ENCODE data around the gene HBG1. TPM values are rescaled to one million over a fixed set of nuclear protein-coding genes. Genes with fewer than 3 reads are reported as not detected.

Gene HBG1
- total and polyA plus RNA-seq, 2 of the 4 experiments (the other 2 are of a cell fraction) = not detected

DNA sequence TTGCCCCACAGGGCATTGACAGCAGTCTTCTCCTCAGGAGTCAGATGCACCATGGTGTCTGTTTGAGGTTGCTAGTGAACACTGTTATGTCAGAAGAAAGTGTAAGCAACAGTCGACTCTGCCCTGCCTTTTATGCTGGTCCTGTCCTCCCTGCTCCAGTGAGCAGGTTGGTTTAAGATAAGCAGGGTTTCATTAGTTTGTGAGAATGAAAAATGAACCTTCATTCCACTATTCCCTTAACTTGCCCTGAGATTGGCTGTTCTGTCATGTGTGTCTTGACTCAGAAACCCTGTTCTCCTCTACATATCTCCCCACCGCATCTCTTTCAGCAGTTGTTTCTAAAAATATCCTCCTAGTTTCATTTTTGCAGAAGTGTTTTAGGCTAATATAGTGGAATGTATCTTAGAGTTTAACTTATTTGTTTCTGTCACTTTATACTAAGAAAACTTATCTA is 15.2 kb downstream of the HBG1 start, which contains the start of gene HBD:
HBD (minus strand) TSS at position 103 of the 454 bp plus-strand sequence; CDS start at position 53, 50 bp downstream.
- Histone ChIP-seq H2BK5ac (ENCODE audit: low read depth, low read length, poor library complexity, severe bottlenecking) (peak within 1 kb of the TSS; percentile 36), H4K20me1 (ENCODE audit: insufficient read depth, low read length) (no peaks in the 10 kb centered on the region), H3K4me2 (ENCODE audit: low read depth, low read length) (peak within 1 kb of the TSS; percentile 74), H3K4me3 (ENCODE audit: insufficient read depth, low read depth, low read length) (peak within 1 kb of the TSS; percentile 2; the same call in 1 of the 2 replicates), H3K56ac (ENCODE audit: extremely low read depth, insufficient read depth, low read length) (peak within 1 kb of the TSS; percentile 29; the same call in 1 of the 2 replicates), H3K4me1 (ENCODE audit: control insufficient read depth, insufficient read depth, low read length) (peaks cover 3% of the 10 kb centered on the region), H2BK120ac (ENCODE audit: low read depth, low read length) (peak within 1 kb of the TSS; percentile 70), H3K9me1 (ENCODE audit: insufficient read depth, low read length) (peaks cover 6% of the 10 kb centered on the region; the same call in 1 of the 2 replicates), H2AK5ac (ENCODE audit: low read depth, low read length) (peak within 1 kb of the TSS; percentile 20; the same call in 1 of the 2 replicates), H2BK20ac (ENCODE audit: low read depth, low read length) (peak within 1 kb of the TSS; percentile 75), H4K8ac (ENCODE audit: low read depth in 2 of 2, low read length in 2 of 2) (peak within 1 kb of the TSS; percentile 7 to 69; a peak in 3 of 4 replicates), H3K23ac (ENCODE audit: low read depth, low read length) (peak within 1 kb of the TSS; percentile 1; the same call in 1 of the 2 replicates), H3K14ac (replicated peaks; ENCODE audit: low read depth, low read length) (peak within 1 kb of the TSS; percentile 7), H3K79me1 (ENCODE audit: low read depth in 1 of 2, low read length in 2 of 2) (no peaks in the 10 kb centered on the region), H2BK15ac (ENCODE audit: low read depth, low read length) (peak within 1 kb of the TSS; percentile 18; the same call in 1 of the 3 replicates), H4K5ac (ENCODE audit: low read depth, low read length) (peak within 1 kb of the TSS; percentile 42; the same call in 1 of the 2 replicates), H3K4ac (ENCODE audit: low read depth, low read length) (peak within 1 kb of the TSS; percentile 74), H2AFZ (replicated peaks; ENCODE audit: low read length, poor library complexity) (peak within 1 kb of the TSS; percentile 60), H3K18ac (ENCODE audit: low read depth, low read length) (peak within 1 kb of the TSS; percentile 48; the same call in 1 of the 2 replicates), H4K91ac (ENCODE audit: insufficient read depth, low read depth, low read length) (peak within 1 kb of the TSS; percentile 59), H3K9ac (ENCODE audit: low read depth, low read length) (no peak within 1 kb of the TSS), H3K27me3 (ENCODE audit: control insufficient read depth, insufficient read depth, low read length) (no peaks in the 10 kb centered on the region), H2AK9ac (replicated peaks; ENCODE audit: low read depth, low read length, poor library complexity) (no peak within 1 kb of the TSS), H3K36me3 (ENCODE audit: control insufficient read depth, insufficient read depth, low read length) (no peaks in the 10 kb centered on the region), H3K27ac (ENCODE audit: insufficient read depth, low read length) (peak within 1 kb of the TSS; percentile 12; the same call in 1 of the 2 replicates), H3K9me3 (ENCODE audit: control insufficient read depth, insufficient read depth, low read length) (no peaks in the 10 kb centered on the region)
- no peak for TF ChIP-seq RAD21 (IDR thresholded peaks at IDR 0.05; ENCODE audit: low read length)
- no peak for TF ChIP-seq BHLHE40 (IDR thresholded peaks at IDR 0.05; ENCODE audit: low read depth, low read length)
- TF ChIP-seq, protein P1, sequence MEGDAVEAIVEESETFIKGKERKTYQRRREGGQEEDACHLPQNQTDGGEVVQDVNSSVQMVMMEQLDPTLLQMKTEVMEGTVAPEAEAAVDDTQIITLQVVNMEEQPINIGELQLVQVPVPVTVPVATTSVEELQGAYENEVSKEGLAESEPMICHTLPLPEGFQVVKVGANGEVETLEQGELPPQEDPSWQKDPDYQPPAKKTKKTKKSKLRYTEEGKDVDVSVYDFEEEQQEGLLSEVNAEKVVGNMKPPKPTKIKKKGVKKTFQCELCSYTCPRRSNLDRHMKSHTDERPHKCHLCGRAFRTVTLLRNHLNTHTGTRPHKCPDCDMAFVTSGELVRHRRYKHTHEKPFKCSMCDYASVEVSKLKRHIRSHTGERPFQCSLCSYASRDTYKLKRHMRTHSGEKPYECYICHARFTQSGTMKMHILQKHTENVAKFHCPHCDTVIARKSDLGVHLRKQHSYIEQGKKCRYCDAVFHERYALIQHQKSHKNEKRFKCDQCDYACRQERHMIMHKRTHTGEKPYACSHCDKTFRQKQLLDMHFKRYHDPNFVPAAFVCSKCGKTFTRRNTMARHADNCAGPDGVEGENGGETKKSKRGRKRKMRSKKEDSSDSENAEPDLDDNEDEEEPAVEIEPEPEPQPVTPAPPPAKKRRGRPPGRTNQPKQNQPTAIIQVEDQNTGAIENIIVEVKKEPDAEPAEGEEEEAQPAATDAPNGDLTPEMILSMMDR (conservative IDR thresholded peaks at IDR 0.05; ENCODE audit: low read depth, low read length) = no peak
- TF ChIP-seq, protein P2, sequence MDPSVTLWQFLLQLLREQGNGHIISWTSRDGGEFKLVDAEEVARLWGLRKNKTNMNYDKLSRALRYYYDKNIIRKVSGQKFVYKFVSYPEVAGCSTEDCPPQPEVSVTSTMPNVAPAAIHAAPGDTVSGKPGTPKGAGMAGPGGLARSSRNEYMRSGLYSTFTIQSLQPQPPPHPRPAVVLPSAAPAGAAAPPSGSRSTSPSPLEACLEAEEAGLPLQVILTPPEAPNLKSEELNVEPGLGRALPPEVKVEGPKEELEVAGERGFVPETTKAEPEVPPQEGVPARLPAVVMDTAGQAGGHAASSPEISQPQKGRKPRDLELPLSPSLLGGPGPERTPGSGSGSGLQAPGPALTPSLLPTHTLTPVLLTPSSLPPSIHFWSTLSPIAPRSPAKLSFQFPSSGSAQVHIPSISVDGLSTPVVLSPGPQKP (IDR thresholded peaks at IDR 0.05; ENCODE audit: borderline replicate concordance, low read depth, low read length) = no peak
- TF ChIP-seq RCOR1 (IDR thresholded peaks at IDR 0.05; ENCODE audit: insufficient replicate concordance, low read length) = no peak
- no peak for TF ChIP-seq CEBPB (IDR thresholded peaks at IDR 0.05; ENCODE audit: low read depth, low read length)
- ChIA-PET POLR2A (ENCODE audit: unreplicated experiment) (no interaction called here), CTCF (no interaction called here)
- no TSS peak for BruUV-seq (replicated peaks)
- 60% methylated on average over 1 of the region's 2 CpGs; no CpG with 5 or more reads in 1 of the 2 experiments for WGBS, 2 experiments (ENCODE audit: extremely low coverage in 2 of 2, insufficient read length in 1 of 2)
- intact Hi-C loops (cut with micrococcal nuclease) = no loop called here
- dilution Hi-C loops (cut with HindIII; ENCODE audit: low sequenced_read_pairs, unreplicated experiment) = no loop called here
- DNase-seq (peak; percentile 61), ATAC-seq (ENCODE audit: low read depth) (peak; percentile 79)
- in situ Hi-C loops (cut with MboI; ENCODE audit: low sequenced_read_pairs) = no loop called here
